GM13976 (cell line): ENCODE measurements around the gene NUTF2.

Source experiments
- DNase-seq: peaks from one replicate; pipeline ENCODE4 v3.0.0; 2012; ENCODE audit warnings: low spot score
- in situ Hi-C: fragments of 300-500 bp; cut with MboI; formaldehyde crosslinking; loops from one replicate; pipeline ENCODE4 v1.12.0; 2022; ENCODE audit warnings: low sequenced_read_pairs, mixed read lengths, inconsistent platforms; ENCODE audit not compliant: unreplicated experiment
- TF ChIP-seq, protein P1 (sequence below): IDR thresholded peaks from 2 replicates; pipeline ENCODE4 v1.5.1; 2012; ENCODE audit warnings: borderline replicate concordance, mild to moderate bottlenecking; ENCODE audit not compliant: insufficient read depth; ENCODE audit errors: extremely low read depth, missing control alignments, control extremely low read depth

NUTF2 gene

GRCh38 chr16:67853670-67854069, 6.9 kb downstream of the NUTF2 start:
- DNase-seq, result no peak
- in situ Hi-C loops, result no loop called here
- TF ChIP-seq, protein P1, sequence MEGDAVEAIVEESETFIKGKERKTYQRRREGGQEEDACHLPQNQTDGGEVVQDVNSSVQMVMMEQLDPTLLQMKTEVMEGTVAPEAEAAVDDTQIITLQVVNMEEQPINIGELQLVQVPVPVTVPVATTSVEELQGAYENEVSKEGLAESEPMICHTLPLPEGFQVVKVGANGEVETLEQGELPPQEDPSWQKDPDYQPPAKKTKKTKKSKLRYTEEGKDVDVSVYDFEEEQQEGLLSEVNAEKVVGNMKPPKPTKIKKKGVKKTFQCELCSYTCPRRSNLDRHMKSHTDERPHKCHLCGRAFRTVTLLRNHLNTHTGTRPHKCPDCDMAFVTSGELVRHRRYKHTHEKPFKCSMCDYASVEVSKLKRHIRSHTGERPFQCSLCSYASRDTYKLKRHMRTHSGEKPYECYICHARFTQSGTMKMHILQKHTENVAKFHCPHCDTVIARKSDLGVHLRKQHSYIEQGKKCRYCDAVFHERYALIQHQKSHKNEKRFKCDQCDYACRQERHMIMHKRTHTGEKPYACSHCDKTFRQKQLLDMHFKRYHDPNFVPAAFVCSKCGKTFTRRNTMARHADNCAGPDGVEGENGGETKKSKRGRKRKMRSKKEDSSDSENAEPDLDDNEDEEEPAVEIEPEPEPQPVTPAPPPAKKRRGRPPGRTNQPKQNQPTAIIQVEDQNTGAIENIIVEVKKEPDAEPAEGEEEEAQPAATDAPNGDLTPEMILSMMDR, result no peak

DNA sequence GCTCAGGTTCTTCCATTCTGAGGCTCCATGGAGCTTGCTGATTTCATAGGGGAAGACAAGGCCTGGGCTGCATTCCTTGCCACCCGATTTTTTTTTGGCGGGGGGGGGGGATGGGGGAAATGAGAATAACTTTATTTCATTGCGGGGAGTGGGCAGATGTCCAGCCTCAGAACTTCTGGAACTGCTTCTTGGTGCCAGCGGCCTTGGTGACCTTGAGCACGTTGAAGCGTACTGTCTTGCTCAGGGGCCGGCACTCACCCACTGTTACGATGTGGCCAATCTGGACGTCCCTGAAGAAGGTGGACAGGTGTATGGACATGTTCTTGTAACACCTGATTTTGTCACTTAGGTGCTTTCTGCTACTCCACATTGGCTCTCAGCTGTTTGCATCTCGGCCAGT, 9.1 kb downstream of the NUTF2 start:
- in situ Hi-C loops, result no loop called here
- DNase-seq, result no peak
- TF ChIP-seq, protein P1, result no peak

GRCh38 chr16:67856927-67857546, 10.3 kb downstream of the NUTF2 start:
- DNase-seq, result no peak
- in situ Hi-C loops, result no loop called here
- TF ChIP-seq, protein P1, result no peak

- in situ Hi-C loops, result no loop called here
- TF ChIP-seq, protein P1, result no peak
- no peak for DNase-seq
Measured at GRCh38 chr16:67857547-67858233, 11.0 kb downstream of the NUTF2 start.

GRCh38 chr16:67858500-67858899, 11.8 kb downstream of the NUTF2 start:
- TF ChIP-seq, protein P1, result no peak
- in situ Hi-C loops, result no loop called here
- DNase-seq, result no peak

DNA sequence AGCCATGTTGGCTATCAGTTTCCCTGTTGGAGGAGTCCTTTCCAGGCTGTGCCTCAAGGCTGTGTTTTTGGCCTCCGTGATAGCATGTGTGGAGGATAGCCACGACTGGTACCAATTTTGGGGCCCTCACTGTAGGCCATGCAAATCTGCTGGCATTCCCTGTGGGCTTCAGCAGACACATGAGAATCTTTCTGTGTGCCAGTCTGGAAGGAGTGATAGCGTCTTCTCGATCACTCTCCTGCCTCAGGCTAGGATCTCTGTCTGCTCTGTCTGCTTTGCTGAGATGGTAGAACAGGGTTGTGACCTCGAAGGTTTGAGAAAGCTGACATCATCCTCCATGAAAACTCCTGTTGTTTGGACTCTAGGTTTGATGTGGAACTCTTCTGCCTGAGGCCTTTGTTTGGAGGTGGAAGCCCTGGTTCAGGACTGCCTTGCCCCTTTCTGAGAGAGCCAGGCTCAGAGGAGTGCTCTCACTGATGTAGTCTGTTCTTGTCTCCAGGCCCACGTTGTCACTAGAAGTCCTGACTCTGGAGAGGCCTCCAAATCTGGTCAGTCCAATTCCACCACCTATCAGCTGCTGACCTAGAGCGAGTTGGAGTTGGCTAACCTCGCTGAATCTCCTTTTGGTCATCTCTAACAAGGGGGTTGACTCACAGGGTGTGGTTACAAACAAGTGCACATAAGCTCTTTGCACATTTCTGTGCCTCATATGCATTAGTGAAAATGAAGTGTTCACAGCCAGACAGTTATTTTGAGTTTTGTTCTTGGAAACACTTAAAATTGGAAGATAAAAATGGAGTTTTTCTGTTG, 14.1 kb downstream of the NUTF2 start:
- TF ChIP-seq, protein P1, result no peak
- DNase-seq, result no peak
- in situ Hi-C loops, result no loop called here
